GM18907 (cell line): ENCODE measurements around the gene NELFB.

Experiments
- ATAC-seq: cut with Tn5 transposase; IDR thresholded peaks from one replicate; pipeline ENCODE4 v1.9.1; 2021; ENCODE audit warnings: mild to moderate bottlenecking, moderate library complexity; ENCODE audit not compliant: unreplicated experiment

NELFB gene

DNA sequence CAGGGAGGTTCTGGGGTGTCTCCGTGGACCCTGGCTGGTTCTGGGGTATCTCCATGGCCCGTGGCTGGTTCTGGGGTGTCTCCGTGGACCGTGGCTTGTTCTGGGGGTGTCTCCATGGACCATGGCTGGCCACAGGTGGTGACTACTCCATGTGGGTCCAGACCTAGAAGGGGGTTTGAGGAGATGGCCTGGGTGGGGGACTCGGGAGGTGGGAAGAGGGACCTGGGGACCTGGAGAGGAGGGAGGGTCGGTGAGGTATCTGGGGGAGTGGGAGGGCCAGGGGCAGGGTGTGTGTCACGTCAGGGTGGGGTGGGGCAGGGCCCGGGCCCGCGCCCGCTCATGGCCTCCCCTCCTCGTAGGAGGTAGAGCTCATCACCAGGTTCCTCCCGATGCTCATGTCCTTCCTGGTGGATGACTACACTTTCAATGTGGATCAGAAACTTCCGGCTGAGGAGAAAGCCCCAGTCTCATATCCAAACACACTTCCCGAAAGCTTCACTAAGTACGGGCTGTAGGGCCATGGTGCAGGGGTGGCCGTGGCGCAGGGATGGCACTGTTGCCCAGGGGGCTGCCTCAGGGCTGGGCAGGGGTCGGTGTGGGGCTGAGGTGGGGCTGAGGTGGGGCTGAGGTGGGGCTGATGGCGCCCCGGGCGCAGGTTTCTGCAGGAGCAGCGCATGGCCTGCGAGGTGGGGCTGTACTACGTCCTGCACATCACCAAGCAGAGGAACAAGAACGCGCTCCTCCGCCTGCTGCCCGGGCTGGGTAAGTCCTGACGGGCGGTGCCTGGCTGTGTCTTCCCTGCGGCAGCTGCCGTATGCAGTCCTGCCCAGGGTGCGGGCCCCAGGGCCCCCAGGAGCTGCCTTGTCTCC is 11.7 kb downstream of the NELFB start:
- no peak for ATAC-seq

DNA sequence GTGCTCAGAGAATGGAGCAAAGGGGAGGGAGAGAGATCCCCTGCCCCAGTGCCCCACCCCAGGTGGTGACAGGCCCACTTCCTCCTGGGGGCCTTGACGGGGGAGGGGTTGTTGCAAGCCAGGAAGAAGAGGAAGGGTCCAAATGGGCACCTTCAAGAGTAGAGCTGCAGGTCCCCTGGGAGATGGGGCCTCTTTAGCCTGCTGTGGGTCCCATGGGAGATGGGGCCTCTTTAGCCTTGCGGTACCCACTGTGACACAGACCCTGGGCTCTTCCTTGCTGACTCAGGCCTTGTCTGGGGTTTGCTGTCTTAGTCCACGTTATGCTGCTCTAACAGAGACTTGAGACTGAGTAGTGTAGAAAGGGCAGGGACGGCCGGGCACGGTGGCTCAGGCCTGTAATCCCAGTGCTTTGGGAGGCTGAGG is 12.8 kb downstream of the NELFB start:
- no peak for ATAC-seq

DNA sequence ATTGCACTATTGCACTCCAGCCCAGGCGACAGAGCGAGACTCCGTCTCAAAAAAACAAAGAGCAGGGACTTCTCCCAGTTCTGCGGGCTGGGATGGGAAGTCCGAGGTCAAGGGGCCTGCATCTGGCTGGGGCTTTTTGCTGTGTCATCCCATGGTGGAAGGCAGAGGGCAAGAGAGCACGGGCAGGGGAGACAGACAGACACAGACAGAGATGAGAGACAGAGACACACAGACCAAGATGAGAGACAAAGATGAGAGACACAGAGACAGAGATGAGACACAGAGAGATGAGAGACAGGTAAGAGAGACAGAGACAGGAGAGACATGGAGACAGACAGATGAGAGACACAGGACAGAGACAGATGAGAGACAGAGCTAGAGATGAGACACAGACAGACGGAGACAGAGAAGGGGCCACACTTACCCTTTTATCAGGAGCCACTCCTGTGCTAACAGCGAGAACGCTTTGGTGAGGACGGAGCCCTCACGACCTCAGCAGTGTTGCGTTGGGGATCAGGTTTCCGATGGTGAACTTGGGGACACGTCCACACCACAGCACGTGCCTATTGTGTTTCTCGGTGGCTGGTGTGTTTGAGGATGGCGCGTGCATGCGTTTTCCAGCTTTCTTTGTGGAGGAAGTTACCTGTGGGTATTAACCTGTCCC is 13.5 kb downstream of the NELFB start:
- no peak for ATAC-seq

DNA sequence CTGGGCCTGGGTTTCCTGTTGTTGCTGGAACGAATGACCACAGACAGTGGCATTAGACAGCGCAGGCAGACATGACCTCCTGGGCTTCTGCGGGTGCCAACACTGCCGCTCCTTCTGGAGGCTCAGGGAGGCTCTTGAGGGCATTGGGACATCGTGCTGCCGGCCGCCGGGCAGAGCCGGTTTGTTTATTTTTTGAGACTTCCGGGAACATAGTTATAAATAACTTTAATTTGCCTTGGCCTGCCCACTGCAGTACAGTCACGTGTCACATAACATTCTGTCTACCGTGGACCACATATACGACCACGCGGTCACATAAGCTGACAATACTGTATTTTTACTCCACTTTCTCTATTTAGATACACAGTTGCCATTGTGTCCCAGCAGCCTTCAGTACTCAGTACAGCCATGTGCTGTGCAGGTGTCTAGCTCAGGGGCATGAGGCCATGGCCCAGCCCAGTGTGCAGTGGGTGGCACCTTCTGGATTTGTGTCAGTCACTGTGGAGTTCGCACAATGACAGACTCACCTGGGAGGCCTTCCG is 14.2 kb downstream of the NELFB start:
- no peak for ATAC-seq

DNA sequence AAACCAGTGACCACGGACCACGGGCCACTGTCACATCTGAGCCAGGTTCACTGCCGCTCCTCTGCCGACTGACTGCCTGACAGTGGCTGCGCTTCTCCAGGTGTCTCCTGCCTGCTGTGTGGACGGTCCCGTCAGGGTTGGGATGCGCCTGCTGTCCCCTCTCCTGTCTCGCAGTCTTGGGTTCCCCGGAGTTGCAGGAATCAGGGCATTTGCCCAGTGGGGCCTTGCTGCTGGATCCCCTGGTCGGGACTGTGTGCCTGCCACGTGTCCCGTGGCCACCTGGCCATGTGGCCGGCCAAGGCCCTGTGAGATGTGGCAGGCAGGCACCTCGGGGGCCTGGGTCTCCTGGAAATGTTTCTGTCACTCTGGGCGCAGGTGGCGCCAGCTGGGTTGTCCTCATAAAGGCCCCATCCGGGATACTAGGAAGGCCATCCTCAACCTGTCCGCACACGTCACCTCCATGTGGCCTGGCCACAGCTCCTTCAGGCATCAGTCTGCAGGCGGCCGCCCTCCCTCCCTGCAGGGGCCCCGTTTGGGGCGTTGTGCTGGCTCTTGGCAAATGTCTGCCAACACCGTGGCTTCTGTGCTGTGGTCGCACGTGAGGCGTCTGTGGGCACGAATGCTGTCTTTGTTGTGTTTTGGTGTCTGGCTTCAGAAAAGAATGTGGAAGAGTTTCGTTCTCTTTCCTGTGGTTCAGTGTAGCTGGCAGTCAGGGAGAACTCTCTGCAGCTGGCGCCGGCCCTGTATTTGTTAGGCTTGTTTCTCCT is 16.0 kb downstream of the NELFB start:
- no peak for ATAC-seq

DNA sequence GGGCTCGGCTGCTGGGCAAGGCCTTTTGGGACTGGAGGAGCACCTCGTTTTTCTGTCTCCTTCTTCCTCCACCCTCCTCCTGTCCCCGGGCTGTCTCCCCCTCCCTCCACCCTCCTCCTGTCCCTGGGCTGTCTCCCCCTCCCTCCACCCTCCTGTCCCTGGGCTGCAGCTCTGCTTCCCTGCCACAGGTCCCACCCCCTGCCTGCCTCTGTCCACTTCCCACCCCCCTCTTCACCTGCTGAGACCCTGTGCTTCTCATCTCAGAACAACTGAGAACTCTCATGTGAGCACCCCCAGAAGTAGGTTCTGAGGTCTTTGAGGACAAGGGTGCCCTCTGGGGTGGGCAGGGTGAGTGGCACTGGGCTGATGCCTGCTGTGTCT is 16.6 kb downstream of the NELFB start:
- no peak for ATAC-seq

DNA sequence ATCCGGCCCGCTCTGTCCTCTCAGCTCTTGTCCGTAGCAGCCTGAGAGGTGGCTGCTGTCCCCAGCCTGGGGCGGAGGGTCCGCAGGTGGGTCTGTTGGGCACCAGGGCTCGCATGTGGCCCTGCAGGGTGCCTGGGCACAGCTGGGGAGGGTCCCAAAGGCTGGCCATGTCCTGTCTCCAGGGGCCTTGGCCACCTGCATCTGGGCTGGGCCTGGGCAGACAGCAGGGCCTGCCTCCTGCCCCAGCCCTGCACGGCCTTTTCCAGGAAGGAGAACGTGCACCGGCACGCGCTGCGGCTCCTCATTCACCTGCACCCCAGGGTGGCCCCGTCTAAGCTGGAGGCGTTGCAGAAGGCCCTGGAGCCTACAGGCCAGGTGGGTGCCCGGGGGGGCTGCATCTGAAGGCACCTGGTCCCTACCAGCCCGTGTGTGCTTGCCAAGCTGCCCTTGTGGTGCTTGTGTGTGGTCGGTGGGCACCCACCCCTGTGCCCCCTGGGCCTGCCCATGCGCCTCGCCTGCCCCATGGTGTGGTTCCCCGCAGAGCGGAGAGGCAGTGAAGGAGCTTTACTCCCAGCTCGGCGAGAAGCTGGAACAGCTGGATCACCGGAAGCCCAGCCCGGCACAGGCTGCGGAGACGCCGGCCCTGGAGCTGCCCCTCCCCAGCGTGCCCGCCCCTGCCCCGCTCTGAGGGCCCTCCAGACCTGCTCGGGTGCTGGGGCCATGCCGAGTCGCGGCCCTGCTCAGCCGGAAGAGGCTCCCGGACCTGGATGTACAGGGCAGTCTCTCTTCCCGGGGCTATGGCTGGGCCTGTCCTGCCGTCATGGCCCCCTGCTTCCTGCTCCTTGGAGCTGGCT is 17.3 kb downstream of the NELFB start:
- ATAC-seq: no peak

DNA sequence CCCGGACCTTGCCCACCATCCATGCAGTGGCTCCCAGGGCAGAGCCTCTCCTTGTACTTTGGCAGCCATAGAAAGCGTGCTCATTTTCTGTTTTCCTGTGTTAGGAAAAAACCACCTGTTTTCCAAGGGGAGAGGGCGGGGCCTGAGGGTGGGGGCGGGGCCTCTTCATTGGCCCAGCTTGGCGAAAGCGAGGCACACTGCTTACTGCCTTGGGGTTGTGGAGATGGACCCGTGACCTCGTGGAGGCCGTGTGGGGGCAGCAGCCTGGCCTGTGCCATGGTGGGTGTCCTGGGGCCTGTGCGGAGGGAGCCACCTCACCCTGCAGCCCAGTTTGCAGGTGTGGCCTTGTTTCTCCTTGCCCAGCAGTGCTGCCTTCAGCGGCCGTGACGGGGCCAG is 18.0 kb downstream of the NELFB start:
- no peak for ATAC-seq

DNA sequence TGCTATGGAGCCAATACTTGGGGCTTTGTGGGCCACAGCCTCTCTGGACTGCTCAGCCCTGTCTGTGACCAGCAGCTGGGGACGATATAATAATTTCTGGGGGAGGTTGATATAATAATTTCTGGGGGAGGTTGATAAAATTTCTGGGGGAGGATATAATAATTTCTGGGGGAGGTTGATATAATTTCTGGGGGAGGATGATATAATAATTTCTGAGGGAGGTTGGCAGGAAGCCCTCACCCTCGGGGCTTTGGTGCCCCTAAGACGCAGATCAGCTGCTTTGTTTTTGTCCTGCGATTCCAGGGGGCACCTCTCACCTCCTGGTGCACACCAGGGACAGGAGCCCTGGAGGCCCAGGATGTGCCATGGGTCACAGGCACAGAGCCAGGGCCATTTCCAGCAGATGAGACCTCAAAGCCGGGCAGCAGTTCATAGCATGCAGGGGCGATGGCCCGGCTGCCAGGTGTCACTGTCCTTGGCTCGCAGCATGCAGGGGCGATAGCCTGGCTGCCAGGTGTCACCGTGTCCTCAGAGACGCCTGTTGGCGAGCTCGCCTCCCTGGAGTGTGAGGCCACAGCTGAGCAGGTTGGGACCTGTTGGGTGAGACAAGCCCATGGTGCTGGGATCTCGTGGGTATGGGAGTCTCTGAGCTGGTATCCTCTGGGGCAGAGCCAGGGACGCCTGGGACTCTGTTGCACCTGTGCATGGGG is 18.6 kb downstream of the NELFB start:
- no peak for ATAC-seq

DNA sequence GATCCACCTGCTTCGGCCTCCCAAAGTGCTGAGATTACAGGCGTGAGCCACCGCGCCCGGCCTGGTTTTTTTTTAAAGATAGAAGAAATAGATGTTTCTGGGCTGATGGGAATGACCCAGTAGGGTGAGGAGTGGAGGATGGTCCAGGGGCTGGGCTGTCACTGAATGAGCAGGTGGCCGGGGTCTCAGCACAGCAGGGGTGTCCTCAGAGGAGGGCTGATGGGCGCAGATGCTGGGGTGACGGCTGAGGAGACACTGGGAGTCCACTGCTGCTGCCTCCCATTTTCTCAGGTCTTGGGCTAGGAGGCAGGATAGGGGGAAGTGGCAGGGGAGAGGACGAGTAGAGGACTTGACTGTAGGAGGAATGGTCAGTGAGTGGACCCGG is 20.1 kb downstream of the NELFB start:
- no peak for ATAC-seq

DNA sequence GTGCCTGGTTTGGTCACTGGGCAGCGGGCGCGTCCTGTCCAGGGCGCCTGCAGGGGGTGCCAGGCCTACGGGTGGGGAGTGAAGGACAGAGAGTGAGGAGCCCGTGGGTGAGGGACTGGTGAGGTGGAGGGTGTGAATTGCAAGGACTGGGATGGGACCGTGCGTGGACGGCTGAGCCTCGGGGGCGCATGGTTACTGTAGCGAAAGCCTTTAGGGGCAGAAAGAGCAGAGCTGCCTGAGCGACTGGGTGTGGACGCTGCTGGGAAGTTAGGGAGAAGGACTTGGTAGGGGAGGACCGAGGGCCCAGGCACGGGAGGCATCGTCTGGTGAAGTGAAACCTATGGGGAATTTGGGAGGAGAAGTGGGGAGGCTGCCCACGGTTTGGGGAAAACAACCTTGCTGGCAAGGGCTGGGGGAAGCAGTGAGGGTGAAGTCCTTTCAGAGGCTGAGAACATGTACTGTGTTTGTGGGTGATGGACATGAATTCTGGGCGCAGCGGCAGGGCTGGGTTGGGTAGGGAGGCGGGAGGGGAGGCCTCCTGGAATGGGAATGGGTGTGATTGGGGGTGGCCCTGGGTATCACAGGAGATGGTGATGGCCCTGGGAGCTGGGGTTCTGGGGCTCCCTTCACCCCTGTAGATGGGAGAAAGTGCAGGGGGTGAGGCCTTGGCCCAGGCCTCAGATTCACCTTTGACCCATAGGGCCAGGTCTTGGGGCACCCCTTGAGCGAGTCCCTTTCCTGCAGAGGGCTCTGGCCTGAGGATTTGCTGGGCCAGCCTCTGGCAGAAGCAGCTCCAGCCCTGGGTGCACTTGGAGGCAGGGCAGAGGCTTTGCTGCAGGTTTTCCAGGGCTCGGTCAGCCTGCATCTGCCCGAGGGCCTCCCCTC is 20.7 kb downstream of the NELFB start:
- ATAC-seq: no peak

DNA sequence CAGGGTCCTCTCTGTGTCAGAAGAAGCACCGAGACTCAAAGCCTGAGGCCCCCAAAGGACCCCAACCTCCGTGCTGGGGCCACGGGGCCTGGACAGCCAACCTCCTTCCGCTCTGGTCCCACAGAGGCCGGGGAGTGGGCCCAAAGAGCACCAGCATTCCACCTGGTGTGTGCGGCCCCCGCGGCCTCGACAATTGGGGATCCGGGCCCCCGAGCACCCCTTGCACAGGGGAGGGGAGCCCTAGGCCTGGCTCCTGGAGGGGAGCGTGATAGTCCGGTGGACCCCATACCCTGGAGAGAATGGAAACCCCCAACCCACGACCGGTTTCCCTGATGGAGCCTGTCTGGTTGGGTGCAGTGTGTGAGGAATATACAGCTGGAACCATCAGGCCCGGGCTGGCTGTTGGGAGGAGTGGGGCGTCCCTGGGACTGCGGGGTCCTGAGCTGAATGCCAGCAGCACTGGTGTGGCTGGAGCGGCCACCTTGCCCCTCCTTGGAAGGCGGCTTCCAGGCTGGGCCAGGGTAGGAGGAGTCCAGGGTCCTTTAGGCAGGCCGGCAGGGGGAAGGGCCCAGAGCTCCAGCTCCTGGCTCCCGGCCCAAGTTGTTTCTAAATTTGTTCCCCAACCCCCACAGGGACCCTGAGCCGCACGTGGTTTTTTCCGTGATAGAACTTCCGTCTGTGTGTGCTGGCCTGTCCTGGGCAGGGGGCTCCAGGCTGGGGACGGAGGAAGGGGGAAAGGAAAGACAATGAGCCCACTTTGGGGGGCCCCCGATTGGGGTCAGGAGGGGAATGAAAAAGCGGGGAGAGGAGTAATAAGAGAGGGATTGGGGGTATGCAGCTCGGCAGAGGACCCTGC is 21.6 kb downstream of the NELFB start:
- peak; percentile 4 for ATAC-seq

DNA sequence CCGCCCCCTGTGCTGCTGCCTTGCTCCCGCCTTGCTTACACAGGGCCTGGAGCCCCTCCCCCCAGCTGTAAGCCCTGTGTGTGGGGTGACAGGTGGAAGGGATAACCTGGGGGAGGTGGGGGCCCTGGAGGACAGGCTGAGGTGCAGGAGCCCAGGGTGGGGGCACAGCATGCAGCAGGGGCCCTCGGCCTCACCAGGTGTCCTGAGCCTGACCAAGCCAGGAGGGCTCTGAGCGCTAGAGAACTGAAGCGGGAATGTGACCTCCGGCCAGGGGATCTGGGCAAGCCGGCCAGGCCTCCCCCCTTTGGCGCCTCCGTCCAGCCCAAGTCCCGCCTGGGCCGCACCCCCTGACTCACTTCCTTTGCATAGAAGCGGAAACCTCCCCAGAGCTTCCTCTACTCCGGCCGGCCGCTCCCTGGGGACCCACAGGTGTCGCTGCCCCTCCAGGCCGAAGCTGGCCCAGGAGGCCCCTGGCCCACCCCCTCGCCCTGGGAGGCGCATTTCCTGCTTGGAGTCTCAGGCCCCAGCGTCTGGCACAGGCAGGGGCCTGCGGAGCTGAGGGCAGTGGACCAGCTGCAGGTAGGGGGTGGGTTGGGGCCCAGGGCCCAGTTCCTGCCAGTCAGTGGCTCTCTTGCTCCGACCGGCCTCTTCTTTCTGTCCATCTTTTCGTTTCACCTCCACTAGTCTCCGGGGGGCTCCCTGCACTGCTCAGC is 22.4 kb downstream of the NELFB start, which contains the start of gene TOR4A:
TSS of gene TOR4A (plus strand) at position 398 of the 713 bp plus-strand sequence. CDS start 964 bp downstream, outside the sequence.
- ATAC-seq: peak; percentile 69

DNA sequence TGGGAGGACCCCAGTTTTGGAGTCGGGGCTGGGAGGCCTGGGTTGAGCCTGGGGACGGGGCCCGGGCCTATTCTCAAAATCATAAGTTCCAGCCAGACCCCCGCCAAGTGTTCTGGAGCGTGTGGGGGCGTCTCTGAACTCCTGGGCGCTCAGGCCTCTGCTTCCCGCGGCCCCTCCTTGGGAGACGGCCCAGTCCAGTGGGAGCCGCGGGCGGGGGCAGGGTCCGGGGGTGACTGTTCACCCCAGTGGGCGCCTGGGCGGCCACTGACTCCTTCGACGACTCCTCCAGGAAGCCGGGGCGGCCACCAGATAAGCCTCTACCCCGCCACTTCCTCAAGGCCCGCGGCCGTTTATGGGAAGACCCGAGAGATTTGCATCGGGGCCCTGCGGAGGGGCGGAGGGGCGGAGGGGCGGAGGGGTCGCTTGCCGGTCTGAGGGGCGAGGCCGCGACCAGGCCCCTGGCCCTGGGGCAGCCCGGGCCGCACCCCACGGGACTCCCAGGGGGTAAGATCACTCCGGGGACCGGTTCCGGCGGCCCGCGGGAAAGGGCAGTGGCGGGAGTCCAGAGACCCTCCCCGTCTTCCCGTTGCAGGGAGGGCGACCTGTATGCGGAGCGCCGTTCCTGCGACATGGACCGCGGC is 23.1 kb downstream of the NELFB start:
- ATAC-seq: peak; percentile 2

DNA sequence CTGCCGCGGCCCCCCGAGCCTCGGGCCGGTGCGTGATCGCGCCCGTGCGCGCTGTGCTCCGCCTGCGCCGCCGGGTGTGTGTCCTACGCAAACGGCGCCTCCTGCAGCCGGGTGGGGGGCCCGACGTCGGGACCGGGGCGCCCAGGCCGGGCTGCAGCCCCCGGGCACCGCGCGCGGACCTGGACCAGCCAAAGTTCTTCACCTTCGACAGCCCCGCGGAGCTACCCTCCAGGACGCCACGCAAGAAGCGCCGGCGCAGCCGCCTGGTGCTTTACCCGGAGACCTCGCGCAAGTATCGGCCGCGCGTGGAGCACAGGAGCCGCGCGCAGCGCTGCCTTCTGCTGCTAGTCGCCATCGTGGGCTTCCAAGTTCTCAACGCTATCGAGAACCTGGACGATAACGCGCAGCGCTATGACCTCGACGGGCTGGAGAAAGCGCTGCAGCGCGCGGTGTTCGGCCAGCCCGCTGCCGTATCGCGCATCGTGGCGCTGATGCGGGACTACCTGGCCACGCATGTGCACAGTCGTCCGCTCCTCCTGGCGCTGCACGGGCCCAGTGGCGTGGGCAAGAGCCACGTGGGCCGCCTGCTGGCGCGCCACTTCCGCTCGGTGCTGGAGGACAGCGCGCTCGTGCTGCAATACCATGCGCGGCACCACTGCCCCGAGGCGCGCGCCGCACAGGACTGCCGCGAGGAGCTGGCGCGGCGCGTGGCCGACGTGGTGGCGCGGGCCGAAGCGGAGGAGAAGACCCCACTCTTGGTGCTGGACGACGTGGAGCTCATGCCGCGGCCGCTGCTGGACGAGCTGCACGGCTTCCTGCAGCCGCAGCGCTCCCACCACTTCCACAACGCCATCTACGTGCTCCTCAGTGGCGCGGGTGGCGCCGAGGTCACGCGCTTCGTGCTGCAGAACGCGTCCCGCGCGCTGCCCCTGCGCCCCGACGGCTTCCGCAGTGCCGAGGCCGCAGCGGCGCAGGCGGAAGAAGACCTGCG is 23.9 kb downstream of the NELFB start:
- ATAC-seq: no peak
